Testis (tissue), 3 donors: ENCODE measurements around the gene PEF1. TPM values are rescaled to one million over a fixed set of nuclear protein-coding genes. Genes with fewer than 3 reads are reported as not detected.

Source experiments
- DNase-seq: peaks from one replicate; pipeline ENCODE4 v3.0.0-alpha.2; 2019
- H3K27ac ChIP-seq, 2 donors: fragments of 200-600 bp; sonication (generic); one replicate each; pipeline ENCODE4 v1.5.1; 2019
- H3K27me3 ChIP-seq: fragments of 200-600 bp; sonication (generic); one replicate; pipeline ENCODE4 v1.5.1; 2019
- H3K36me3 ChIP-seq: fragments of 200-600 bp; sonication (generic); one replicate; pipeline ENCODE4 v1.5.1; 2017; ENCODE audit warnings: low read depth; ENCODE audit errors: missing control alignments
- H3K4me1 ChIP-seq: fragments of 200-600 bp; sonication (generic); one replicate; pipeline ENCODE4 v1.5.1; 2019
- H3K4me3 ChIP-seq, 2 donors: fragments of 200-600 bp; sonication (generic); one replicate each; pipeline ENCODE4 v1.5.1; 2017 to 2019
- H3K9me3 ChIP-seq: fragments of 200-600 bp; sonication (generic); one replicate; pipeline ENCODE4 v1.5.1; 2017
- CTCF ChIP-seq, 3 experiments: fragments of 450-650 bp in 2 of 3; fragments of 200-600 bp in 1 of 3; sonication (generic) in 1 of 3; IDR thresholded peaks; one replicate each; pipeline ENCODE4 v1.5.1; 2016 to 2019; ENCODE audit warnings: antibody characterized with exemption in 3 of 3, mild to moderate bottlenecking in 2 of 3, moderate library complexity in 1 of 3
- POLR2A ChIP-seq: fragments of 450-650 bp; IDR thresholded peaks from one replicate; pipeline ENCODE4 v1.6.1; 2017; ENCODE audit warnings: antibody characterized with exemption, mild to moderate bottlenecking, moderate library complexity
- WGBS, 2 donors: methylation state at CpG; one replicate each; pipeline ENCODE4 v1.1.5; 2018; 5-methylcytosine and 5-hydroxymethylcytosine counted together
- intact Hi-C: fragments of 100-400 bp; cut with DNase I; formaldehyde crosslinking; loops from one replicate; pipeline ENCODE4 v1.15.1; 2023; ENCODE audit warnings: low total_unique reads
- polyA plus RNA-seq: library from polyadenylated mRNA; stranded (reverse); fragments of 350-450 nt; fragmentation: Illumina TruSeq; extraction: RNeasy Lipid Tissue Mini Kit (QIAGEN cat#74804); gene quantifications from one replicate; pipeline ENCODE4 v1.2.3, GENCODE V29; 2014; ENCODE audit warnings: low read depth, low replicate concordance; ENCODE audit not compliant: insufficient read depth
- total RNA-seq, 2 donors: library from RNA; depleted of rRNA; stranded (reverse); fragments of >200 nt; gene quantifications; one replicate each; pipeline ENCODE4 v1.2.3, GENCODE V29; 2016

PEF1 gene
- total and polyA plus RNA-seq, 3 donors from 2014 or later, result 73.5 to 124 (median 81.4) TPM

GRCh38 chr1:31621498-31621820, 23.2 kb downstream of the PEF1 start:
- Histone ChIP-seq H3K27me3 (no peaks in the 10 kb centered on the region), H3K4me3 (no peak overlapping the region), H3K9me3 (no peaks in the 10 kb centered on the region), H3K27ac (no peak overlapping the region), H3K36me3 (no peaks in the 10 kb centered on the region), H3K4me1 (peaks cover 16% of the 10 kb centered on the region)
- no peak for DNase-seq
- intact Hi-C loops, result no loop called here
- TF ChIP-seq POLR2A (no peak), CTCF (IDR thresholded peaks at IDR 0.05) (no peak)
- 83 to 89% methylated on average over 3 to 5 of the region's 5 CpGs for WGBS, 2 donors

DNA sequence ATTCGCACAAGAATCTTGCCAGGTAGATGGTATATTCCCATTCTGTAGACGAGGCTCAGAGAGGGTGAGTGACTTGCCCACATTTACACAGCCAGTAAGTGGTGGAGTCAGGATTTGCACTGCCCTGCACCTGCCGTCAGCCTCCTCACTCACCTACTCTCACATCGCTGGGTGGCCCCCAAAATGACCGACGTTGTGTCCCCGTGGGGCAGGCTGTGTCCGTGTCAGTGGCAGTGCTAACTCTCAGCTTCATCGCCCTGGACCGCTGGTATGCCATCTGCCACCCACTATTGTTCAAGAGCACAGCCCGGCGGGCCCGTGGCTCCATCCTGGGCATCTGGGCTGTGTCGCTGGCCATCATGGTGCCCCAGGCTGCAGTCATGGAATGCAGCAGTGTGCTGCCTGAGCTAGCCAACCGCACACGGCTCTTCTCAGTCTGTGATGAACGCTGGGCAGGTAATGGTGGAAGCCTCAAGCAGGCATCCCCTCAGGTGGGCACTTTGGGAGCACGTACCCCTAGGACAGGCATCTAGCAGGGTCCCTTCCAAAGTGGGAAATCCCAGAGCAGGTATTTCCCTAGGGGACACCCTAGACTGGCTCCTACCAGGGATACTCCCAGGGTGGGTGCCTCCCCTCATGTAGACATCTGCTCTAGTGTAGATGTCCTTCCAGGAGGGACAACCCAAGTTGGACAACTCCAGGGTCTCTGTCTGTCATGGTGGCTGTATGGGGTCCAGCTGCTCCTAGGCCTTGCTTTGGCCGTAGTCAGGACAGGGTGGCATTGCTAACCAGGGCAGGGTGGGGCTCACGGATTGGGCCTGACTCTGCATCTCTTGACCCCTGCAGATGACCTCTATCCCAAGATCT, 23.8 kb downstream of the PEF1 start:
- 94 to 97% methylated on average over 11 to 20 of the region's 20 CpGs for WGBS, 2 donors
- no peaks in the 10 kb centered on the region for H3K9me3 ChIP-seq
- H3K27ac ChIP-seq, result no peak overlapping the region
- H3K4me3 ChIP-seq, result no peak overlapping the region
- peaks cover 10% of the 10 kb centered on the region for H3K4me1 ChIP-seq
- TF ChIP-seq CTCF (IDR thresholded peaks at IDR 0.05) (no peak), POLR2A (no peak)
- no peaks in the 10 kb centered on the region for H3K36me3 ChIP-seq
- DNase-seq, result no peak
- H3K27me3 ChIP-seq, result no peaks in the 10 kb centered on the region
- intact Hi-C loops, result no loop called here

GRCh38 chr1:31618916-31619846, 25.5 kb downstream of the PEF1 start:
- intact Hi-C loops, result no loop called here
- no peak for DNase-seq
- Histone ChIP-seq H3K27ac (no peak overlapping the region), H3K4me1 (peaks cover 9% of the 10 kb centered on the region), H3K4me3 (no peak overlapping the region), H3K27me3 (no peaks in the 10 kb centered on the region), H3K36me3 (no peaks in the 10 kb centered on the region), H3K9me3 (no peaks in the 10 kb centered on the region)
- no peak for TF ChIP-seq POLR2A
- 72 to 79% methylated on average over 6 to 23 of the region's 23 CpGs for WGBS, 2 donors

DNA sequence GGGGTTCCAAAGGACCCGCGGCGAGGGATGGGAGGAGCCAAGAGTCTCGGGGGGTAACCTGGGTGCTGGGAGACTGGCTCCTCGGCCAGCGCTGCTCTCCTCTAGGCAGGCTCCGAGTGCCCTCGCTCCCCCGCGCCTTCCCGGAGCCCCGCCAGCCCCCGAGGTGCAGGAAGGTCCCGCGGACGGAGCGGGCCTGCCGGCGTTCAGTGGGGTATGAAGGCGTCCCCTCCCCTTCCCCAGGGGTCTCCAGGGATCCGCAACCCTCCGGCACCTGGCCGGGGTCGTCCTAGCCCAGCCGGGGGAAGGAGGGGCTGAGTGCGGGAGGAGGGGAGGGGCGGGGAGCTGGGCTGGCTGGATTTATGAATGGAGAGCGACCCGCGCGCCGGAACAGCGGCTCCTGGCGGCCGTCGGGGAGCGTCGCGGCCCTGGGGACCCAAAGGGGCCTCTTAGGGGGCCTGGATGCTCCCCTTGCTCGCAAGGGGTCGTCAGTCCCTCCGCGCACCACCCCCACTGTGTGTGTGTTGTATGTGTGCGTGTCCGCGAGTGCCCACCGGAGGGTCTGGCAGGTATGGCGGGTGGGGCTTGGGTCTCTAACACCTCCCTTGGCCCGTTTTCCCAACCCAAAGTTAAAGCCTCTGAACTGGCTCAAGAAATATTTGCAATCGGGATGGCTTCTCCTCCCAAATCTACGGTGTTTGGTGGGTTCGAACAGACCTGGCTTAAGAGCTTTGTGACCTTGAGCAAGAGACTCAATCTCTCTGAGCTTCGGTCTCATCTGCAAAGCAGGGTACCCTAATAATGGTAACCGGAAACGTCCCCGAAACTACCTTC, 26.5 kb downstream of the PEF1 start:
- 11 to 36% methylated on average over 13 to 53 of the region's 56 CpGs for WGBS, 2 donors
- TF ChIP-seq CTCF (IDR thresholded peaks at IDR 0.05) (peak in 2 of 3 experiments; percentile 43 to 73), POLR2A (no peak)
- Histone ChIP-seq H3K36me3 (no peaks in the 10 kb centered on the region), H3K27ac (no peak overlapping the region), H3K4me1 (peaks cover 9% of the 10 kb centered on the region), H3K9me3 (no peaks in the 10 kb centered on the region), H3K4me3 (peak overlapping the region; percentile 24 to 54), H3K27me3 (no peaks in the 10 kb centered on the region)
- peak; percentile 56 for DNase-seq
- intact Hi-C loops, result no loop called here
